Measurements from ENCODE around the gene CRIP2.

DNA sequence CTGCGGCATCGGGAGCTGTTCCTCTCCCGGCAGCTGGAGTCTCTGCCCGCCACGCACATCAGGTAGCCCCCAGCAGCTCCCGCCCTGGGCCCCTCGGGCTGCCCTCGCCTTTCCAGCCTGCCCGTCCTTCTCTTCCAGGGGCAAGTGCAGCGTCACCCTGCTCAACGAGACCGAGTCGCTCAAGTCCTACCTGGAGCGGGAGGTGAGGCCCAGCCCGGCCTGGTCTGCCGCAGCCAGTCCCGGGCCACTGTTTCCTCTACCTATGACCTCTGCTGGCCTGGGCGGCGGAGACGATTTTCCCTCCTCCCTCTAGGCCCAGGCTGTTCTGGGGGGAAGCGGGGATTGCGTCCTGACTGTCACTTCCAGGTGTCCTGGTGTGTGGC lies 24.5 kb upstream of the CRIP2 start:
- TF ChIP-seq, protein P1, sequence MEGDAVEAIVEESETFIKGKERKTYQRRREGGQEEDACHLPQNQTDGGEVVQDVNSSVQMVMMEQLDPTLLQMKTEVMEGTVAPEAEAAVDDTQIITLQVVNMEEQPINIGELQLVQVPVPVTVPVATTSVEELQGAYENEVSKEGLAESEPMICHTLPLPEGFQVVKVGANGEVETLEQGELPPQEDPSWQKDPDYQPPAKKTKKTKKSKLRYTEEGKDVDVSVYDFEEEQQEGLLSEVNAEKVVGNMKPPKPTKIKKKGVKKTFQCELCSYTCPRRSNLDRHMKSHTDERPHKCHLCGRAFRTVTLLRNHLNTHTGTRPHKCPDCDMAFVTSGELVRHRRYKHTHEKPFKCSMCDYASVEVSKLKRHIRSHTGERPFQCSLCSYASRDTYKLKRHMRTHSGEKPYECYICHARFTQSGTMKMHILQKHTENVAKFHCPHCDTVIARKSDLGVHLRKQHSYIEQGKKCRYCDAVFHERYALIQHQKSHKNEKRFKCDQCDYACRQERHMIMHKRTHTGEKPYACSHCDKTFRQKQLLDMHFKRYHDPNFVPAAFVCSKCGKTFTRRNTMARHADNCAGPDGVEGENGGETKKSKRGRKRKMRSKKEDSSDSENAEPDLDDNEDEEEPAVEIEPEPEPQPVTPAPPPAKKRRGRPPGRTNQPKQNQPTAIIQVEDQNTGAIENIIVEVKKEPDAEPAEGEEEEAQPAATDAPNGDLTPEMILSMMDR (IDR thresholded peaks at IDR 0.05 in 4 of 5, conservative IDR thresholded peaks at IDR 0.05 in 1 of 5), result no peak
- no peak for TF ChIP-seq POLR2A (IDR thresholded peaks at IDR 0.05)

Measured in gastrocnemius medialis (tissue), 4 donors.